ENCODE results near the gene MLF2. TPM values are rescaled to one million over a fixed set of nuclear protein-coding genes. Genes with fewer than 3 reads are reported as not detected.

MLF2 gene
- total RNA-seq, 1 experiment from 2014 or later = 244 TPM

- WGBS (ENCODE audit: extremely low coverage, insufficient read length, low lambda C conversion rate) = no CpG with 5 or more reads among the region's 5 CpGs
- H4K20me1 ChIP-seq (ENCODE audit: control insufficient read depth, insufficient read depth, insufficient read length) = no peaks in the 10 kb centered on the region
- no peaks in the 10 kb centered on the region for H3K9me3 Mint-ChIP-seq
- H2AK5ac ChIP-seq (ENCODE audit: insufficient read length, low read length) = no peak overlapping the region
- no peak overlapping the region for H4K8ac ChIP-seq (replicated peaks; ENCODE audit: insufficient read length, low read depth, low read length)
- H4K91ac ChIP-seq (ENCODE audit: insufficient read length, low read depth, low read length) = no peak overlapping the region
- H4K5ac ChIP-seq (ENCODE audit: insufficient read length, low read depth, low read length) = no peak overlapping the region
- H3T11ph ChIP-seq (ENCODE audit: low read length) = no peak overlapping the region
- no peaks in the 10 kb centered on the region for H3K79me1 ChIP-seq (ENCODE audit: insufficient read depth, low read depth, low read length, poor library complexity, severe bottlenecking)
- peaks cover 2% of the 10 kb centered on the region; the same call in 1 of the 2 replicates for H3K4me1 ChIP-seq (ENCODE audit: insufficient read depth, low read length)
- no peak overlapping the region for H3K27ac ChIP-seq (ENCODE audit: insufficient read length, low read depth, low read length)
- H2BK12ac ChIP-seq (ENCODE audit: insufficient read length, low read depth, low read length) = no peak overlapping the region
- no peak overlapping the region for H3K18ac ChIP-seq (ENCODE audit: insufficient read length, low read depth, low read length)
- H2BK5ac ChIP-seq (ENCODE audit: insufficient read length, low read length) = no peak overlapping the region
- H3K9ac ChIP-seq (ENCODE audit: extremely low read depth, insufficient read length, low read length) = no peak overlapping the region
- TF ChIP-seq CTCF (conservative IDR thresholded peaks at IDR 0.05) = no peak
- no peak overlapping the region for H3K23ac ChIP-seq (ENCODE audit: insufficient read length, low read depth, low read length)
- no peak overlapping the region for H2BK120ac ChIP-seq (ENCODE audit: low read depth, low read length, poor library complexity, severe bottlenecking)
- no peak overlapping the region for H2AFZ ChIP-seq (ENCODE audit: low read length)
- H3K14ac ChIP-seq (ENCODE audit: insufficient read depth, low read length) = no peak overlapping the region
- no peak overlapping the region for H2BK20ac ChIP-seq (ENCODE audit: low read depth, low read length, poor library complexity, severe bottlenecking)
- H3K4ac ChIP-seq (ENCODE audit: low read depth, low read length) = no peak overlapping the region
- no peaks in the 10 kb centered on the region for H3K27me3 ChIP-seq (ENCODE audit: insufficient read depth, low read length)
- peaks cover 10% of the 10 kb centered on the region for H3K27me3 Mint-ChIP-seq (ENCODE audit: low read depth)
- H3K27ac Mint-ChIP-seq = no peak overlapping the region
- H3K9me3 ChIP-seq (ENCODE audit: control insufficient read depth, low read depth, low read length) = no peaks in the 10 kb centered on the region
- no peak overlapping the region for H2BK15ac ChIP-seq (ENCODE audit: low read depth, low read length)
- H3K79me2 ChIP-seq (ENCODE audit: insufficient read depth, low read length) = no peaks in the 10 kb centered on the region
- DNase-seq = no peak
- H3K4me1 Mint-ChIP-seq = peaks cover 20 to 25% of the 10 kb centered on the region in 2 experiments
- H3K4me3 Mint-ChIP-seq = no peak overlapping the region; a peak in 1 of 5 replicates
- no peak overlapping the region for H3K4me2 ChIP-seq (ENCODE audit: insufficient read depth, insufficient read length, low read length)
- no peaks in the 10 kb centered on the region for H3K36me3 Mint-ChIP-seq (ENCODE audit: insufficient read depth in 1 of 3, low read depth in 3 of 3)
- no peak overlapping the region for H3K56ac ChIP-seq (ENCODE audit: insufficient read length, low read depth, low read length)
- H3K23me2 ChIP-seq (ENCODE audit: insufficient read length, low read depth, low read length, poor library complexity, severe bottlenecking) = no peaks in the 10 kb centered on the region
Measured at GRCh38 chr12:6784296-6784695, 31.4 kb upstream of the MLF2 start.

Measured in H9 (cell line).